IMR-90 (cell line): ENCODE data around the gene MRS2. TPM values are rescaled to one million over a fixed set of nuclear protein-coding genes. Genes with fewer than 3 reads are reported as not detected.

Experiments
- ATAC-seq: fragments of 200-7000 bp; cut with Tn5 transposase; 2 replicates; pipeline ENCODE4 v1.9.1; 2020; ENCODE audit warnings: low read depth, mild to moderate bottlenecking, moderate library complexity
- BruUV-seq: library from RNA; stranded (reverse); fragments of 400-500 nt; replicated peaks from 2 replicates; lab custom pipeline; 2021; lab: Mats Ljungman, UMichigan
- CTCF ChIA-PET: fragments of 300-600 bp; formaldehyde crosslinking; extraction: SDS; loops from one replicate; lab custom pipeline; 2021; ENCODE audit warnings: antibody characterized with exemption; lab: Yijun Ruan, JAX
- POLR2A ChIA-PET: fragments of 300-600 bp; sonication (Branson Sonifier 250); formaldehyde crosslinking; loops from one replicate; lab custom pipeline; 2022; ENCODE audit warnings: antibody characterized with exemption; ENCODE audit not compliant: unreplicated experiment; lab: Charles Lee
- DNase-seq: peaks from one replicate; pipeline ENCODE4 v3.0.0; 2013
- H2AFZ ChIP-seq: replicated peaks from 2 replicates; pipeline ENCODE3; 2013; ENCODE audit warnings: low read length, mild to moderate bottlenecking; ENCODE audit not compliant: poor library complexity
- H2AK5ac ChIP-seq: 2 replicates; pipeline ENCODE4 v1.6.1; 2013; ENCODE audit warnings: low read depth, low read length, inconsistent platforms
- H2AK9ac ChIP-seq: replicated peaks from 2 replicates; pipeline ENCODE3; 2013; ENCODE audit warnings: mild to moderate bottlenecking, low read depth, low read length, moderate library complexity; ENCODE audit not compliant: poor library complexity
- H2BK120ac ChIP-seq: 2 replicates; pipeline ENCODE4 v1.6.1; 2013; ENCODE audit warnings: low read depth, low read length, inconsistent platforms
- H2BK15ac ChIP-seq: 3 replicates; pipeline ENCODE4 v1.6.1; 2013; ENCODE audit warnings: low read depth, low read length, inconsistent platforms
- H2BK20ac ChIP-seq: 2 replicates; pipeline ENCODE4 v1.6.1; 2013; ENCODE audit warnings: low read depth, mild to moderate bottlenecking, inconsistent platforms, low read length, moderate library complexity
- H2BK5ac ChIP-seq: 2 replicates; pipeline ENCODE4 v1.6.1; 2013; ENCODE audit warnings: mild to moderate bottlenecking, low read depth, low read length, inconsistent platforms; ENCODE audit not compliant: poor library complexity, severe bottlenecking
- H3K14ac ChIP-seq: replicated peaks from 2 replicates; pipeline ENCODE4 v1.6.1; 2013; ENCODE audit warnings: low read depth, low read length, inconsistent platforms
- H3K18ac ChIP-seq: 2 replicates; pipeline ENCODE4 v1.6.1; 2013; ENCODE audit warnings: low read depth, low read length, control low read depth
- H3K23ac ChIP-seq: 2 replicates; pipeline ENCODE4 v1.6.1; 2013; ENCODE audit warnings: low read depth, low read length, inconsistent platforms
- H3K27ac ChIP-seq: 2 replicates; pipeline ENCODE4 v1.5.1; 2013; ENCODE audit warnings: mild to moderate bottlenecking, control low read depth, low read length; ENCODE audit not compliant: insufficient read depth
- H3K27me3 ChIP-seq: 2 replicates; pipeline ENCODE4 v1.6.1; 2013; ENCODE audit warnings: low read length; ENCODE audit not compliant: control insufficient read depth, insufficient read depth
- H3K36me3 ChIP-seq: 2 replicates; pipeline ENCODE4 v1.6.1; 2013; ENCODE audit warnings: low read length, mixed read lengths; ENCODE audit not compliant: control insufficient read depth, insufficient read depth
- H3K4ac ChIP-seq: 2 replicates; pipeline ENCODE4 v1.6.1; 2013; ENCODE audit warnings: low read depth, low read length, inconsistent platforms
- H3K4me1 ChIP-seq: 2 replicates; pipeline ENCODE4 v1.6.1; 2013; ENCODE audit warnings: low read length, mixed read lengths; ENCODE audit not compliant: control insufficient read depth, insufficient read depth
- H3K4me2 ChIP-seq: 2 replicates; pipeline ENCODE4 v1.6.1; 2013; ENCODE audit warnings: low read depth, mild to moderate bottlenecking, control low read depth, low read length, moderate library complexity
- H3K4me3 ChIP-seq: 2 replicates; pipeline ENCODE4 v1.5.1; 2013; ENCODE audit warnings: low read depth, mild to moderate bottlenecking, control low read depth, low read length, moderate library complexity; ENCODE audit not compliant: insufficient read depth
- H3K56ac ChIP-seq: 2 replicates; pipeline ENCODE4 v1.6.1; 2013; ENCODE audit warnings: low read length, inconsistent platforms; ENCODE audit not compliant: insufficient read depth; ENCODE audit errors: extremely low read depth
- H3K79me1 ChIP-seq, 2 experiments: 2 replicates each; pipeline ENCODE4 v1.6.1; 2013; ENCODE audit warnings: low read length in 2 of 2, inconsistent platforms in 1 of 2, low read depth in 1 of 2
- H3K9ac ChIP-seq: 2 replicates; pipeline ENCODE4 v1.6.1; 2013; ENCODE audit warnings: low read depth, low read length, control low read depth
- H3K9me1 ChIP-seq: 2 replicates; pipeline ENCODE4 v1.6.1; 2013; ENCODE audit warnings: low read length, inconsistent platforms; ENCODE audit not compliant: insufficient read depth
- H3K9me3 ChIP-seq: 2 replicates; pipeline ENCODE4 v1.6.1; 2013; ENCODE audit warnings: low read length; ENCODE audit not compliant: control insufficient read depth, insufficient read depth
- H4K20me1 ChIP-seq: 2 replicates; pipeline ENCODE4 v1.6.1; 2013; ENCODE audit warnings: low read length, inconsistent platforms; ENCODE audit not compliant: insufficient read depth
- H4K5ac ChIP-seq: 2 replicates; pipeline ENCODE4 v1.6.1; 2013; ENCODE audit warnings: mild to moderate bottlenecking, low read depth, low read length, control low read depth
- H4K8ac ChIP-seq, 2 experiments: 2 replicates each; pipeline ENCODE4 v1.6.1; 2013; ENCODE audit warnings: low read depth in 2 of 2, low read length in 2 of 2, control low read depth in 1 of 2, inconsistent platforms in 1 of 2
- H4K91ac ChIP-seq: 2 replicates; pipeline ENCODE4 v1.6.1; 2013; ENCODE audit warnings: low read depth, low read length, inconsistent platforms; ENCODE audit not compliant: insufficient read depth
- CEBPB ChIP-seq: IDR thresholded peaks from 2 replicates; pipeline ENCODE4 v1.6.1; 2012; ENCODE audit warnings: low read depth, low read length, improper control_type of control experiment
- CHD1 ChIP-seq: IDR thresholded peaks from 2 replicates; pipeline ENCODE4 v1.6.1; 2012; ENCODE audit warnings: low read depth, low read length, improper control_type of control experiment
- CTCF ChIP-seq: conservative IDR thresholded peaks from 2 replicates; pipeline ENCODE4 v1.5.1; 2012; ENCODE audit warnings: mild to moderate bottlenecking, low read depth, low read length, improper control_type of control experiment
- ELK1 ChIP-seq: fragments of 150-350 bp; IDR thresholded peaks from 2 replicates; pipeline ENCODE4 v1.6.1; 2016; ENCODE audit warnings: low read depth, mild to moderate bottlenecking, low read length, moderate library complexity, borderline replicate concordance
- FOS ChIP-seq: fragments of 150-350 bp; IDR thresholded peaks from 2 replicates; pipeline ENCODE4 v1.6.1; 2016; ENCODE audit warnings: low read depth, low read length
- MAFK ChIP-seq: IDR thresholded peaks from 2 replicates; pipeline ENCODE4 v1.6.1; 2012; ENCODE audit warnings: low read depth, low read length, improper control_type of control experiment
- MAZ ChIP-seq: IDR thresholded peaks from 2 replicates; pipeline ENCODE4 v1.6.1; 2012; ENCODE audit warnings: low read depth, mild to moderate bottlenecking, low read length, improper control_type of control experiment, moderate library complexity, borderline replicate concordance
- MXI1 ChIP-seq: IDR thresholded peaks from 2 replicates; pipeline ENCODE4 v1.6.1; 2012; ENCODE audit warnings: low read depth, mild to moderate bottlenecking, low read length, moderate library complexity, borderline replicate concordance
- NFE2L2 ChIP-seq: fragments of 150-350 bp; IDR thresholded peaks from 2 replicates; pipeline ENCODE4 v1.6.1; 2016; ENCODE audit warnings: low read depth, mild to moderate bottlenecking, low read length
- RAD21 ChIP-seq: IDR thresholded peaks from 2 replicates; pipeline ENCODE4 v1.6.1; 2012; ENCODE audit warnings: low read length, improper control_type of control experiment
- RFX5 ChIP-seq: IDR thresholded peaks from 2 replicates; pipeline ENCODE4 v1.8.0; 2012; ENCODE audit warnings: low read depth, mild to moderate bottlenecking, low read length, moderate library complexity
- SMC3 ChIP-seq: fragments of 150-350 bp; IDR thresholded peaks from 2 replicates; pipeline ENCODE4 v1.6.1; 2016; ENCODE audit warnings: low read depth, mild to moderate bottlenecking, antibody characterized with exemption, low read length, moderate library complexity
- USF2 ChIP-seq: fragments of 150-350 bp; IDR thresholded peaks from 2 replicates; pipeline ENCODE4 v1.6.1; 2017; ENCODE audit warnings: mild to moderate bottlenecking, antibody characterized with exemption, low read length, low read depth
- WGBS, 2 experiments: methylation state at CpG; one replicate each; pipeline versions ENCODE4 v1.1.5 to v1.1.7; 2013; ENCODE audit warnings: missing lambda C conversion rate in 2 of 2; ENCODE audit not compliant: insufficient read length in 1 of 2; ENCODE audit errors: extremely low coverage in 2 of 2; 5-methylcytosine and 5-hydroxymethylcytosine counted together
- dilution Hi-C: fragments of 300-500 bp; cut with HindIII; formaldehyde crosslinking; loops from one replicate; pipeline ENCODE4 v1.14.3; 2018; ENCODE audit warnings: low sequenced_read_pairs; ENCODE audit not compliant: unreplicated experiment
- in situ Hi-C: fragments of 300-500 bp; cut with MboI; formaldehyde crosslinking; loops from 3 replicates; pipeline ENCODE4 v1.14.3; 2019; ENCODE audit warnings: low sequenced_read_pairs, inconsistent platforms, mixed read lengths
- intact Hi-C: fragments of 100-400 bp; cut with micrococcal nuclease; formaldehyde crosslinking; loops from 2 replicates; pipeline ENCODE4 v1.10.0; 2022
- polyA plus RNA-seq, 3 experiments: library from polyadenylated mRNA; depleted of rRNA; stranded (reverse); fragments of >200 nt; gene quantifications; 2 replicates each; pipeline ENCODE4 v1.2.3, GENCODE V29; 2012; ENCODE audit warnings: low replicate concordance in 1 of 3
- total RNA-seq: library from RNA; depleted of rRNA; stranded (reverse); fragments of >200 nt; gene quantifications from 2 replicates; pipeline ENCODE4 v1.2.3, GENCODE V29; 2012

The MRS2 gene
- total and polyA plus RNA-seq, 2 of the 4 experiments (the other 2 are of a cell fraction) = 8.8 to 11.1 TPM

- BruUV-seq = no TSS peak
- Histone ChIP-seq H3K4ac (no peak overlapping the region), H3K18ac (no peak overlapping the region), H3K27ac (no peak overlapping the region), H3K23ac (no peak overlapping the region), H4K20me1 (no peaks in the 10 kb centered on the region), H2AK5ac (no peak overlapping the region), H2BK120ac (no peak overlapping the region), H2BK20ac (no peak overlapping the region), H3K4me3 (no peak overlapping the region), H3K56ac (no peak overlapping the region), H4K8ac (no peak overlapping the region), H3K9ac (no peak overlapping the region), H2AFZ (no peak overlapping the region), H2BK15ac (no peak overlapping the region), H3K79me1 (no peaks in the 10 kb centered on the region), H4K91ac (no peak overlapping the region), H3K4me1 (peaks cover 5% of the 10 kb centered on the region), H3K9me1 (no peaks in the 10 kb centered on the region), H2BK5ac (no peak overlapping the region), H3K9me3 (no peaks in the 10 kb centered on the region; the same call in 1 of the 2 replicates), H3K27me3 (no peaks in the 10 kb centered on the region), H3K36me3 (no peaks in the 10 kb centered on the region), H3K14ac (no peak overlapping the region), H4K5ac (no peak overlapping the region), H3K4me2 (no peak overlapping the region), H2AK9ac (no peak overlapping the region)
- DNase-seq = no peak
- no peak for ATAC-seq
- in situ Hi-C loops (no loop called here), dilution Hi-C loops (no loop called here), intact Hi-C loops (no loop called here)
- POLR2A ChIA-PET = no interaction called here
- no CpG with 5 or more reads among the region's 2 CpGs for WGBS, 2 experiments
- no peak for TF ChIP-seq SMC3
- TF ChIP-seq ELK1 = no peak
- TF ChIP-seq NFE2L2 = no peak
- TF ChIP-seq FOS = no peak
- no peak for TF ChIP-seq USF2
- no peak for TF ChIP-seq CTCF
- no peak for TF ChIP-seq RFX5
- TF ChIP-seq CEBPB = no peak
- TF ChIP-seq CHD1 = no peak
- no peak for TF ChIP-seq MAZ
- TF ChIP-seq MXI1 = no peak
- no peak for TF ChIP-seq RAD21
- no peak for TF ChIP-seq MAFK
- CTCF ChIA-PET = no interaction called here
These were observed 10.9 kb upstream of the MRS2 start for GRCh38 chr6:24391756-24392405.
